ENCODE results near the gene TTC9B.
"Not testable (repeated sequence)": the region's sequence is repeated elsewhere in the genome, so short reads cannot be mapped to it uniquely, and the experiment has no call there.

TTC9B gene

GRCh38 chr19:40210889-40211288 is 7.3 kb downstream of the TTC9B start:
- no peak for DNase-seq

DNA sequence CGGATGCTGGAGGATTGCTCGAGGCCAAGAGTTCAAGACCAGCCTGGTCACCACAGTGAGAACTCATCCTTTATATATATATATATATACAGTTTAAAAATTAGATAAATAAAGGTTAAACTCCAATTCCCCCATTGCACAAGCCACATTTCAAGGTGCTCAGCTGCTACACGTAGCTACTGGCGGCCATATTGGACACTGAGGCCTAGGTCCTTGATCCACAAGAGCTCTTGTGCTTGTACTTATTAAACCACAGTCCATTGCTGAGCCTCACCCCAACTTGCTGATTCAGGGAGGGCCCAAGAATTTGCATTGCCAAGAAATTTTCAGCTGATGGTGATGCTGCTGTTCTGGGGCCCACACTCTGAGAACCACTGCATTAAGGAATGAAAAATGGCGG is 9.6 kb downstream of the TTC9B start:
- DNase-seq, result no peak

- no peak for DNase-seq
These were observed 12.4 kb downstream of the TTC9B start for GRCh38 chr19:40205760-40206159.

- no peak for DNase-seq
These were observed 13.8 kb downstream of the TTC9B start for GRCh38 chr19:40204381-40204780.

DNA sequence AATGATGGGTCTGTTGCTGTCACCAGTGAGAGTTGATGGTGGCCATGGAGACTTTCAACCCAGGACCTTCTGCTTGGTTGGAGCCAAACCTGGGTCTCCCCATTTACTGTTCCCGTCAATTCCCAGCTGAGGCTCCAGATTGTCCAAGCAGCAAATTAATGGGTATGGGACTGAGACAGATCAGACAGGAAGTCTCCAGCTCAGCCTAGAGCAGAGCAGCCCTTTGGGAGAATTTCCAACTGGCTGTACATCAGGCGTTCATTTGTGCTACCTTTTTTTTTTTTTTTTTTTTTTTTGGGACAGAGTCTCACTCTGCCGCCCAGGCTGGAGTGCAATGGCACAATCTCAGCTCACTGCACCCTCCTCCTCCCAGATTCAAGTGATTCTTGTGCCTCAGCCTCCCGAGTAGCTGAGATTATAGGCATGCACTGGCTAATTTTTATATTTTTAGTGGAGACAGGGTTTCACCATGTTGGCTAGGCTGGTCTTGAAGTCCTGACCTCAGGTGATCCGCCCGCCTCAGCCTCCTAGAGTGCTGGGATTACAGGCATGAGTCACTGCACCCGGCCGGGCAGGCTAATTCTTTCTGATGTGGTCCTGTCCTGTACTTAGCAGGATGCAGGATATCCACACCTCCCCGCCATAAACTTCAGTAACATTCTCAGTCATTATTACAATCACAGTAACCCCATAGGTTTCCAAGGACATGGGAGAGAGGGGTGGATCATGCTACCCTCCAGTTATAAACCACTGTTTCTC is 17.7 kb downstream of the TTC9B start:
- DNase-seq, result no peak

- DNase-seq, result no peak
These were observed 19.8 kb downstream of the TTC9B start for GRCh38 chr19:40198272-40198990.

DNA sequence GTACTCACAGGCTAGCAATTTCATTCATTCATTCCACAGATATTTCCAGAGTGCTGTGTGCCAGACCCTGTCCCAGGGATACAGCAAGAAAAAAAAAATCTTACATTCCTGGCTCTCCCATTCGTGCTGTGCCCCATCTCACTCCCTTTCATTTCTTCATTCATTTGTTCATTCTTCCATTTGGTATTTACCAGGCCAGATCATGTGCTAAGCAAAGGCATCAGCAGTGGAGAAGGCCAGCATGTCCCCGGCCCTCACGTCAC is 24.7 kb downstream of the TTC9B start:
- no peak for DNase-seq

DNA sequence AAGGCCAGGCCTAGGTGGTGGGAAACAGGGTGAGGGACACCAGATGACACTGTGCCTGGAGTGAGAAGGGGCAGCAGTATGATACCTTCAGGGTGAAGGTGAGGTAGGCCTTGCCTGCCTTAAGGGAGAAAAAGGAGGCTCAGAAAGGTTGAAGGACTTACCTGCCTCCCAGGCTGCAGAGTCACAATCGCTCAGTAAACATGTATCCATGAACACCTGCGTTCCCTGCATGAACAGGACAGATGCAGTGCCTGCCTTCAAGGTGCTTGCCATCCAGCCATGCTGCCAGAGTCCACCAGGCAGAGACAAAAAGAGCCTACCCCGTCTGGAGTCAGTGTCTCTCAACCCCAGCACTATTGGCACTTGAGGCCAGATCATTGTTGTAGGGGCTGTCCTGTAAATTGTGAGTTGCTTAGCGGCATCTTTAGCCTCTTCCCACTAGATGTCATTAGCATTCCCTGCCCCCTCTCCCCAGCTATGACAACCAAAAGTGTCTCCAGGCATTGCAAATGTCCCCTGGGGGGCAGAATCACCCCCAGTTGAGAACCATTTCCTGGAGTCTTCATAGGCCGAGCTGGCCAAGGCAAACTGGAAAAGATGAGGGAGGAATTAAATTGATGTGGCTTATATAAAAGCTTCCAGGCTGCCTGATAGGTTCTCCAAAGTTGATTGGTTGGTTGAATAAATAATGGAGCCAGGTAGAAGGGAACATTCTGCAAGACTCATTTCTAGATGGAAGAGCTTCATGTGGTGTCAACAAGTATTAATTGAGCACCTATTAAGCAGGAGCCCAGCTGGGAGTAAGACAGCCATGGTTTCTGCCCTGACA is 25.2 kb downstream of the TTC9B start:
- DNase-seq, result no peak

DNA sequence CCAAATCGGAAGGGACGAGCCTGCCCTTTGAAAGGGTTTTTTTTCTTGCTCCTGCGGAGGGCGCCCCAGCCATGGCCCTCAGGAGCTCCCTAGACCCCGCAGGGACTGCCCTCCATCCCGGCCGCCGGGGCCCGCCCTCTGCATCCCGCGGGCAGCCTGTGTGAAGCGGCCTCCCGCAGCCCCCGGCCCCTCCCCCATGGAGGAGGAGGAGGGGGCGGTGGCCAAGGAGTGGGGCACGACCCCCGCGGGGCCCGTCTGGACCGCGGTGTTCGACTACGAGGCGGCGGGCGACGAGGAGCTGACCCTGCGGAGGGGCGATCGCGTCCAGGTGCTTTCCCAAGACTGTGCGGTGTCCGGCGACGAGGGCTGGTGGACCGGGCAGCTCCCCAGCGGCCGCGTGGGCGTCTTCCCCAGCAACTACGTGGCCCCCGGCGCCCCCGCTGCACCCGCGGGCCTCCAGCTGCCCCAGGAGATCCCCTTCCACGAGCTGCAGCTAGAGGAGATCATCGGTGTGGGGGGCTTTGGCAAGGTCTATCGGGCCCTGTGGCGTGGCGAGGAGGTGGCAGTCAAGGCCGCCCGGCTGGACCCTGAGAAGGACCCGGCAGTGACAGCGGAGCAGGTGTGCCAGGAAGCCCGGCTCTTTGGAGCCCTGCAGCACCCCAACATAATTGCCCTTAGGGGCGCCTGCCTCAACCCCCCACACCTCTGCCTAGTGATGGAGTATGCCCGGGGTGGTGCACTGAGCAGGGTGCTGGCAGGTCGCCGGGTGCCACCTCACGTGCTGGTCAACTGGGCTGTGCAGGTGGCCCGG is 26.1 kb downstream of the TTC9B start:
- peak; percentile 24 for DNase-seq

DNA sequence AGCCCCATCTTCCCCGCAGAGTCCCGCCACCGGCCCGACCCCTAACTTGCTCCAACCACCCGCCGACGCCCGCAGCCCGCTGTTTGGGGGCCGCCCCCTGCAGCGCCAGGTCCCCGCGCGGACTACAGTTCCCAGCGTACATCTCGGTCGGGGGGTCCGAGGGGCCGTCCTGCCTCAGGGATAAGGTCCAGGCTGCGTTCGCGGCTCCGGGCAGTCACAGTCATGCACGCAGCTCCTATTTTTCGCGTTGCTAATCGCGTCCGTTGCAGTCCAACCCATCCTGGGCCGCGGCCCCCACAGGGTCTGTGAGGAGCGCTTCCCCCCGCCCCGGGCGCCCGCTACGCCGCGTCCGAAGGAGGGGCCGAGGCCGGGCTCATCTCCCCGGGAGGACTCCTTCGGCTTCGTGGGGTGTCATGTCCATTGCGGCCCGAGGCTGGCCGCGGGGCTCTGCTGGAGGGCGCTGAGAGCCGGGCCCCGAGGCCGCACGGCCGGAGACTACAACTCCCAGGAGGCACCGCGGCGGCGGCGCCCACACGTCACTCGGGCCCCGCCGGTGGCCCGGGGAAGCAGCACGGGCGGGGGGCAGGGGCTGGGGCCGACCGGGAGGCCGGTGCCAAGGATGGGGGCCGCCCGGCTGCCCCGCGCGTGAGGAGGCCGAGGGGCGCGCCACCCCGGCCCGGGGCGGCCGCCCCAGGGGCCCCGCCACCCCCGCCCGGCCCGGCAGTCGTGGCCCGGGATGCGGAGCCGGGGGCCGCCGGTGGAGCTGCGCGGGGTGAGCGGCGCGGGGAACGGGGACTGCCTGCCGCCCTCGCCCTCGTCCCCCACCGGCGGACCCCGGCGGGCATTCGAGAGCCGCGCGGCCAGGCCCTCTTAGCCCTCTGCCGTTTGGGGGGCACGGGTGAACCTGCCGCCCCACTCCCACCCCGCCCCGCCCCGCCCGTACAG is 27.0 kb downstream of the TTC9B start, which contains the start of gene MAP3K10:
Gene MAP3K10 (plus strand): TSS at position 536 of the 945 bp plus-strand sequence. CDS start 606 bp downstream, outside the sequence.
- peak; percentile 73 for DNase-seq

- no peak for DNase-seq
These were observed 33.9 kb downstream of the TTC9B start for GRCh38 chr19:40184273-40184672.

GRCh38 chr19:40178756-40179155 is 39.4 kb downstream of the TTC9B start:
- DNase-seq, result no peak

- no peak for DNase-seq
These were observed 40.7 kb downstream of the TTC9B start for GRCh38 chr19:40177286-40178070.

- DNase-seq, result no peak
These were observed 42.4 kb downstream of the TTC9B start for GRCh38 chr19:40175820-40176219.

GRCh38 chr19:40174092-40174491 is 44.1 kb downstream of the TTC9B start:
- no peak for DNase-seq

GRCh38 chr19:40171293-40171692 is 46.9 kb downstream of the TTC9B start:
- DNase-seq, result not testable (repeated sequence)

DNA sequence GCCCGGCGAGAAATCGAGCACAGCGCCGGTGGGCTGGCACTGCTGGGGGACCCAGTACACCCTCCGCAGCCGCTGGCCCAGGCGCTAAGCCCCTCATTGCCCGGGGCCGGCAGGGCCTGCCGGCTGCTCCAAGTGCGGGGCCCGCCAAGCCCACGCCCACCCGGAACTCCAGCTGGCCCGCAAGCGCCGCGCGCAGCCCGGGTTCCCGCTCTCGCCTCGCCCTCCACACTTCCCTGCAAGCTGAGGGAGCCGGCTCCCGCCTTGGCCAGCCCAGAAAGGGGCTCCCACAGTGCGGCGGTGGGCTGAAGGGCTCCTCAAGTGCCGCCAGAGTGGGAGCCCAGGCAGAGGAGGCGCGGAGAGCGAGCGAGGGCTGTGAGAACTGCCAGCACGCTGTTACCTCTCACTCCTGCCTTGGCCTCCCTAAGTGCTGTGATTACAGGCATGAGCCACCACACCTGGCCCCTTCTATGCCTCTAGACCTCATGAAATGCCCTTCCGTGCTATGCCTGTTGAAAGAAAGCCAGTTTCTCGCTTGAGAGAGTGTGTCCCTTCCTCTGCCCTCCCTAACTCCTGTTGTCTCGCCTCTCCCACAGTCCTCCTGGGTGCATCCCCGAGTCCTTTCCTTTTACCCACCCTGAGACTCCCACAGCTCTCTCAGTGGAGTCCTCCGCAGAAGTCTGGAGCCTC is 47.7 kb downstream of the TTC9B start:
- DNase-seq, result not testable (repeated sequence)

DNA sequence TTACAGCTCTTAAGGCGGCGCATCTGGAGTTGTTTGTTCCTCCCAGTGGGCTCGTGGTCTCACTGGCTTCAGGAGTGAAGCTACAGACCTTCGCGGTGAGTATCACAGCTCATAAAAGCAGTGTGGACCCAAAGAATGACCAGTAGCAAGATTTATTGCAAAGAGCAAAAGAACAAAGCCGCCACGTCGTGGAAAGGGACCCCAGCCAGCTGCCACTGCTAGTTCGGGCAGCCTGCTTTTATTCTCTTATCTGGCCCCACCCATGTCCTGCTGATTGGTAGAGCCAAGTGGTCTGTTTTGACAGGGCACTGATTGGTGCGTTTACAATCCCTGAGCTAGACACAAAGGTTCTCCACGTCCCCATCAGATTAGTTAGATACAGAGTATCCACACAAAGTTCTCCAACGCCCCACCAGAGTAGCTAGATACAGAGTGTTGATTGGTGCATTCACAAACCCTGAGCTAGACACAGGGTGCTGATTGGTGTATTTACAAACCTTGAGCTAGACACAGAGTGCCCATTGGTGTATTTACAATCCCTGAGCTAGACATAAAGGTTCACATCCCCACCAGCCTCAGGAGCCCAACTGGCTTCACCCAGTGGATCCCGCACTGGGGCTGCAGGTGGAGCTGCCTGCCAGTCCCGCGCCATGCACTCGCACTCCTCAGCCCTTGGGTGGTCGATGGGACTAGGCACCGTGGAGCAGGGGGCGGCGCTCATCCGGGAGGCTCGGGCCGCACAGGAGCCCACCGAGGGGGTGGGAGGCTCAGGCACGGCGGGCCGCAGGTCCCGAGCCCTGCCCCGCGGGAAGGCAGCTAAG is 48.5 kb downstream of the TTC9B start:
- not testable (repeated sequence) for DNase-seq
